Stimulated activated memory B cell treated with anti-CD40 and anti-IgM and Interleukin-4, amounts not matched to agents 10 μg/mL and 1 μg/mL and 100 μg/mL, for 72 hours (primary cell): ENCODE data around the gene PHF21A.
"Not testable (repeated sequence)": the region's sequence is repeated elsewhere in the genome, so short reads cannot be mapped to it uniquely, and the experiment has no call there.

Experiments used
- ATAC-seq: fragments of 150-1000 bp; cut with Tn5 transposase; 2 replicates; pipeline ENCODE4 v1.10.0; 2021
- H3K27ac Mint-ChIP-seq: one replicate; pipeline ENCODE4 v1.8.0; 2022; ENCODE audit warnings: mild to moderate bottlenecking, mixed read lengths
- H3K27me3 Mint-ChIP-seq: one replicate; pipeline ENCODE4 v1.8.0; 2022; ENCODE audit warnings: mixed read lengths
- H3K36me3 Mint-ChIP-seq: one replicate; pipeline ENCODE4 v1.8.0; 2022; ENCODE audit warnings: mixed read lengths
- H3K4me1 Mint-ChIP-seq: one replicate; pipeline ENCODE4 v1.8.0; 2022; ENCODE audit warnings: mixed read lengths
- H3K4me3 Mint-ChIP-seq: one replicate; pipeline ENCODE4 v1.8.0; 2022; ENCODE audit warnings: mild to moderate bottlenecking, moderate library complexity, mixed read lengths
- H3K9me3 Mint-ChIP-seq: one replicate; pipeline ENCODE4 v1.8.0; 2022; ENCODE audit warnings: mixed read lengths

The PHF21A gene

DNA sequence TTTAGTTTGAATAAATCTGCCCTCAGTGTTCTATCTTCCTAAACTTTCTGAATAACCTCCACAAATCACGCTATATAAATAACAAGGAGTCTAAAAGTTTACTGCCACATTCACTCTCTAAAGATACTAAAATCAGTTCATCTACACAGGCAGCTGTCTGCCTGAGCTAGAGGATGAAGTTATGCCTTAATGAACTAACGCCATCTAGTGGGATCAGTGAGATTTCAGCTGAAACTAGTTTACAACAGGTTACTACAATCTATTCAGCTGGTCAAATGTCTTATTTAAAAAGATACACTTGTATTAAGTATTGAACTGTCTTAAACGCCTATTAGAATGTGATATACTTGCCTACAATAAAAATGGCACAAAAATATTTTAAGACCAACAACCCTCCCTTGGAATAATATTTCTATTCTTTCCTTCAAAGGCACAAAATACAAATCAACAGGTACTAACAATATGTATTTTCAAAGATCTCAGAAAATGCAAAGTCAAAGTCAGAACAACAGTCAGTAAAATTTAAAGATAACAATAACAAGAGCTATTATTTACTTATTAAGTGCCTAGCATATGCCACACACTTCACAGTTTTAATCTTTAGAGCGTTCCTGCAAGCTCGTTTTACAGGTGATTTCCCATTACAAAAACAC, 114.7 kb downstream of the PHF21A start:
- H3K4me3 Mint-ChIP-seq: no peak overlapping the region
- H3K36me3 Mint-ChIP-seq: no peaks in the 10 kb centered on the region
- H3K4me1 Mint-ChIP-seq: peaks cover 6% of the 10 kb centered on the region
- no peaks in the 10 kb centered on the region for H3K27me3 Mint-ChIP-seq
- peak; percentile 67 for ATAC-seq
- no peaks in the 10 kb centered on the region for H3K9me3 Mint-ChIP-seq
- H3K27ac Mint-ChIP-seq: no peak overlapping the region

DNA sequence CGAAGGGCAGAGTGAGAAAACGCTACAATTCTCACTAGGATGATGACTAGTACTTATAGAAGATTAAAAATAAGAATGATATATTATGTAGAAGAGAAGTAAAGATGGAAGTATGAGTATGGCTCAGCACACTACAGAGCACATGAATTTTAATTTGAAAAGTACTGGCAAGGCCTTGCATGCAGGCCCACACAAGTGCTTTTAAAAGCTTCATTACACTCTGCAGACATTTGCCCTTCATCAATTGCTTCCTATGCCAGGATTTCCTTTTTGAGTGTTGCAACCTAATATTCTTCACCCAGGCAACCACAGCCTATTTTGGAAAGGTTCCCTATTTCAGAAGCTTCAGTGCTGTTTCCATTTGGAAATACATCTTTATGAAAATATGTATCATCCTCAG, 117.7 kb downstream of the PHF21A start:
- peaks cover 4% of the 10 kb centered on the region for H3K36me3 Mint-ChIP-seq
- H3K9me3 Mint-ChIP-seq: no peaks in the 10 kb centered on the region
- ATAC-seq: no peak
- peaks cover 6% of the 10 kb centered on the region for H3K4me1 Mint-ChIP-seq
- no peak overlapping the region for H3K4me3 Mint-ChIP-seq
- no peaks in the 10 kb centered on the region for H3K27me3 Mint-ChIP-seq
- H3K27ac Mint-ChIP-seq: no peak overlapping the region

DNA sequence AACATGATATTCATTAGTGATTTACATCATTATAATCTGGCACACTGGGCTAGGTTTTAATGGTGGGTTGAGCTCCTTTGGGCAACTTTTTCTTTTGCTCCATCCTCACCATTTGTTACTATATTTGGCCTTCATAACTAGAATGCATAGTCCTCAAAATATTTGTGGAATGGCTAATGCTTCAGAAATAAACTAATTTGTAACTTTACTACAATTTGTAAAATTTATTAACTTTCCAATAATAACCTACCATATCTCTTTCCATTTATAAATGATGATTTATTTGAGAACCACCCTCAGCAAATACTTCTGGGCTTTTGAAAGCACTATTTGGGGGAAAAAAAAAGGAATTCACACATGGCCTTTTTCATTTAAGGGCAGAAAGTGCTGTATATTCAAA, 119.1 kb downstream of the PHF21A start:
- Mint-ChIP-seq H3K9me3 (no peaks in the 10 kb centered on the region), H3K4me3 (no peak overlapping the region), H3K4me1 (peaks cover 6% of the 10 kb centered on the region), H3K36me3 (peaks cover 4% of the 10 kb centered on the region), H3K27ac (no peak overlapping the region), H3K27me3 (no peaks in the 10 kb centered on the region)
- ATAC-seq: no peak

DNA sequence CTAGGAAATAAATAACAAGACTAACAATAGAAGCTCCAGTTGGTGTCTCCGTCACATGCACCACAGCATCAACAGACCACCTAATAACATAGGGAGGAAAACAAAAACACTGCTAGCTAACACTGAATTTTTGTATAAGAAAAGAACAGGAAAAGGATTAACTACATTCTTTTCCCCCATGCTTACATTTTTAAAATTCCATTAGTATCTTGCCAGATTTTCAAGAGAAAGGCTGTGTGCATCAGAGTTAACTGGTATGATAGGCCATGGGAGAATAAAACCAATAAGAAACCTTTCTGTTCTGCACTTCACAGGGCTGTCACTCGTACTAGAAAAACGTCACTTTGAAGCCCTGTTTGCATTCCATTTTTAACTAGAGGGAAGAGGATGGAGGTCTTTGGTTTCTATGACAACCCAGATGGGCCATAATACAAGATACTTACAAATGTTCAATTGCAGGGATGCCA, 119.8 kb downstream of the PHF21A start:
- H3K27me3 Mint-ChIP-seq: no peaks in the 10 kb centered on the region
- H3K4me3 Mint-ChIP-seq: no peak overlapping the region
- no peaks in the 10 kb centered on the region for H3K9me3 Mint-ChIP-seq
- ATAC-seq: no peak
- peaks cover 4% of the 10 kb centered on the region for H3K36me3 Mint-ChIP-seq
- no peak overlapping the region for H3K27ac Mint-ChIP-seq
- H3K4me1 Mint-ChIP-seq: peaks cover 4% of the 10 kb centered on the region

DNA sequence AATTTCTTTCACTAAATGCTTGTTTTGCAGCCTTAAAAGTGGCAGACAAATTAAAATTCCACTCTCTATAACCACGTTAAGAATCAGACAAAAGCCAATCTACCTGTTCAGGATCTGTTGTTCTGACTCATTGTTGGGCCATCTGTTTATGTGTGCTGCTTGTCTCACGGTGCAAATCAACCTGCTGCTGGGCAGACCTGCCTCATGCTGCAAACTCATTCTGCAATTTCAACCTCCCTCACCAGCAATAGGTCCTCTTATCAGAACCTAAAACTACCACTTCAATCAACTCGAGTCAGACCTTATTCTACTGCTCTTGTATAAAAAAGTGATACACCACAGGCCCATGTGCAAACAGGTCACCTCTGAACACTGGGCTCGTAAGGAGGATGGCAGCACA, 123.7 kb downstream of the PHF21A start:
- Mint-ChIP-seq H3K27ac (no peak overlapping the region), H3K27me3 (no peaks in the 10 kb centered on the region), H3K4me1 (no peaks in the 10 kb centered on the region), H3K4me3 (no peak overlapping the region), H3K36me3 (peaks cover 4% of the 10 kb centered on the region), H3K9me3 (no peaks in the 10 kb centered on the region)
- no peak for ATAC-seq

DNA sequence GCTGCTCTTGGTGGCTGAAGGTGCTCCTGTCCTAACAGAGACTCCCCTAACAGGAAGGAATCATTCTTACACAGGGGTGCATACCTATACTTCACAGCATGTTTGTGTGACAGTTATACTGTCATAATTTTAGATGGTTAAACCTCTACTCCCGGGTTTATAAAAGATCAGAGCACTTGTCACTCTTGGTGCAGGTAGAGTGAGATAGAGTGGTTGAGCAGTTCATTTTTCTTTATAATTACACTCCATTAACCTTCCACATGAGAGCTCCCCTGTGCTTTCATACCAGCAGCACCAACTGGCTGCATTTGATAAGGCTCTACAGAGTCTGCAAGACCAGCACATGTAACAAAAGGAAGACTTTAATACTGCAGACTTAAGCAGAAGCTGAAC, 125.9 kb downstream of the PHF21A start:
- Mint-ChIP-seq H3K27ac (no peak overlapping the region), H3K27me3 (no peaks in the 10 kb centered on the region), H3K4me1 (peaks cover 9% of the 10 kb centered on the region), H3K4me3 (no peak overlapping the region), H3K9me3 (no peaks in the 10 kb centered on the region), H3K36me3 (peaks cover 4% of the 10 kb centered on the region)
- ATAC-seq: no peak

DNA sequence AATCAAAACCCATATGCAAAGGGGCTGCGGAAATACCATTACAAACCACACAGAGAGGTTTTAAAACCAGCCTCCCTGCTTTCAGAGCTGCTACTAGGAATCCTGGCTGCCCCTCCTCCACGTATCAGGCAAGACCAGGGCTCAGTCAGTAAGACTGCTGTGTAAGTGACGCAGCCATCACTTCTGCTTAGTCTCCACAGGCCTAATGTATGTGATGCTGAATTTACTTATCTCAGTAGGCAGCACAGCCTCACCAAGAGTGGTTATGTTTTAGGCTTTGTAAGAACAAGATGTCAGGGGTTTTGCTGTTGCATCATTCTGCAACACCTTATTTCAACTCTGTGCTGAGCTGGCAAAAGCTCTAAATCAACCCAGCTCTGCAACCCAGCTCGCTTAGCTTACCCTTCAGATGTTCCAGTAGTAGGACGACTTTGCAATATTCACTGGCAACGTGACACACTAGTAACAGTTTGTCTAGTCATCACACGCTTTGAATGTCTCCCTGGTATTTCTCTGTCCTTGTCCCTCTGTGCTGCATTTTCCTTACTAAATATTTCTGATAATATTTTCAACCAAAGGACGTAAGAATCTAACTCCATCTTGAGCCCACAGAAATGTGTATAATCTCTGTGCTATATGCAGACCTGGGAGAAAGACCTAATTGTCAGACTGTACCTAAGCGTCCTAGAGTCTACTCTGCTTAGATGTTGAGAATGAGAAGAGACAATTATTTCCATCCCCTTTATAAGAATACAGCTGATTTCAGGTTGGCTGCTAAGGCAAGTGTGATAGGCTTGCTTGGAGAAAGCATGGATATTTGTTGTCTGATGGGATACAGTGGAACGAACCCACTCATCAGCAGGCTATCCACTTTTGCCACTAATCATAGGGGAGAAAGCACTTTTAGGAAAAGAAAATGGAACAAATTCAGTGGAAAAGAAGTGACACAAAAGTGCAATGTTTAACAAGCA, 126.6 kb downstream of the PHF21A start:
- Mint-ChIP-seq H3K27ac (no peak overlapping the region), H3K4me3 (no peak overlapping the region), H3K27me3 (no peaks in the 10 kb centered on the region), H3K9me3 (no peaks in the 10 kb centered on the region), H3K4me1 (peaks cover 10% of the 10 kb centered on the region), H3K36me3 (peaks cover 3% of the 10 kb centered on the region)
- ATAC-seq: no peak

DNA sequence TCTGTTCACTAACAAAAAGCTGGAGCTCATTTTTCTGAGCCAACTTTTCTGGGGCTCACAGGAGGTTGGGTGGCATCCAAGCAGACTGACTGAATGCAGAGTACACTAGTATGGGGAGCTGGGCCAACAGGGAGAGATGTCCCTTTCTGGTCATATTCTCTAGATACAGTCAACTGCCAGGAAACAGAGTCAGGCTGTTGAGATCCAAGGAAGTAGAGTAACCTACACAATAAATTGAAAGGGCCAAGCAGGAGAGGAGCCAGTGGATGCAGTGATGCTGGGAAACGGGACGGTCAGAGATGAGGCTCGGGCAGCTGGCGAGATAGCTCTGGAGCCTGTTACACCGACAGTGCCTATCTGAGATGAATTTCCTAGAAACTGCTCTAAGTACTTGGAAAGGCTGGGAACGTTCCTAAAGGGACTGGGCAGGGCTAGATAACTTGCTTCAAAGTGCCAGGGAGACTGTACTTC, 127.7 kb downstream of the PHF21A start:
- ATAC-seq: no peak
- no peaks in the 10 kb centered on the region for H3K9me3 Mint-ChIP-seq
- no peaks in the 10 kb centered on the region for H3K36me3 Mint-ChIP-seq
- no peak overlapping the region for H3K4me3 Mint-ChIP-seq
- H3K27ac Mint-ChIP-seq: no peak overlapping the region
- H3K4me1 Mint-ChIP-seq: peaks cover 10% of the 10 kb centered on the region
- H3K27me3 Mint-ChIP-seq: no peaks in the 10 kb centered on the region

DNA sequence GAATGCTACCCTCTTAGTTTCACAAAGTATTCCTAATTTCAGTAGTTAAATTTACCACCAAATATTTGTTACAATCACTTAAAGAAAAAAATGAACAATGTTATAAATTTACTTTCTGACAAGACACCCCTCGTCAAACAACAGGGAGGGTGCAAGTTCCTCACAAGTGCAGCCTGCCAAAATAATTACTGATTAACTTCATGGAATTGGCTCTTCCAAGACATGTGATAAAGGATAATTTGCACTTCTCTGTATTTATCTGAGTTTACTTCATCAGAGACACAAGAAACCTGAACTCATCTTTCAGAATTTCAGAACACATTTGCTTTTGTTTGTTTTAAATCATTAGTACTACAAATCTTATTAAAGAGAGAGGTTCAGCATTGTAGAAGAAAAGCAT, 132.3 kb downstream of the PHF21A start:
- peaks cover 17% of the 10 kb centered on the region for H3K4me1 Mint-ChIP-seq
- ATAC-seq: no peak
- H3K27me3 Mint-ChIP-seq: no peaks in the 10 kb centered on the region
- no peak overlapping the region for H3K27ac Mint-ChIP-seq
- H3K4me3 Mint-ChIP-seq: no peak overlapping the region
- H3K9me3 Mint-ChIP-seq: no peaks in the 10 kb centered on the region
- peaks cover 10% of the 10 kb centered on the region for H3K36me3 Mint-ChIP-seq

DNA sequence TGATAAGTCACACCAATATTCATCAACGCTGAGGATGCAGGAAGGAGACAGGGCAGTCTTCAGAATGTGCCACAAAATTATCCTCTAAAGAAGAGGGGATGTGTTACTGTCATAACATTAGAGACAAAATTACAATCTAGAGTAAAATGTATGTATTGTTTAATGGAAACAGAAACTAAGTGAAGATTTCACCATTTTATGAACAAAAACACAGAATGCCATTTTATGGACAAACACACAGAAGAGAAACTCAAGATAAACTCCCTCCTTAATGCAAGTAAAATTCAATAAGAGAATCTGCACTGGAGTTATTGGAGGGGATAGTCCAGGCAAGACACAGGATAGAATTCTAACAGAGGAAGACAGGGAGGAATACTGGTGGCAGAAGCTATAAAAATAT, 136.0 kb downstream of the PHF21A start:
- Mint-ChIP-seq H3K9me3 (no peaks in the 10 kb centered on the region), H3K27ac (no peak overlapping the region), H3K27me3 (no peaks in the 10 kb centered on the region), H3K4me3 (no peak overlapping the region), H3K4me1 (peaks cover 17% of the 10 kb centered on the region), H3K36me3 (peaks cover 13% of the 10 kb centered on the region)
- no peak for ATAC-seq

DNA sequence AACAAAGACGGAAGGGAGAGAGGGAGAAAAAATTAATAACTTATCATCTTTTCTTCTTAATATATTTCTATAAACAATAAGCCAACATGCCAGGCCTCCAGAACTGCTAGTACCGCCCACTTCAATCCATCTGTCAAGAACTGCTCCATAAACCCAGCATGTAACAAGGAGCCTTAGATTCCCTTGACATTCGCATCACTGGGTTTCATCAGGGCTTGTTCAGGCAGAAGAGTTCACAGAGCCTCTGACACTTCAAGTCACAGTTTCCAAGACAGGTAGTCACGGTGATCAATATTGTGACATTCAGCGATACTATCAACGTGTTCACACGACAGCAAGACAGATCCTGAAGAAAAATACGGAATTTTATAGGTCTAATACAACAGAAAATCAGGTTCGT, 137.1 kb downstream of the PHF21A start:
- Mint-ChIP-seq H3K4me1 (peaks cover 17% of the 10 kb centered on the region), H3K27me3 (no peaks in the 10 kb centered on the region), H3K4me3 (no peak overlapping the region), H3K36me3 (peaks cover 18% of the 10 kb centered on the region), H3K9me3 (no peaks in the 10 kb centered on the region), H3K27ac (no peak overlapping the region)
- no peak for ATAC-seq

DNA sequence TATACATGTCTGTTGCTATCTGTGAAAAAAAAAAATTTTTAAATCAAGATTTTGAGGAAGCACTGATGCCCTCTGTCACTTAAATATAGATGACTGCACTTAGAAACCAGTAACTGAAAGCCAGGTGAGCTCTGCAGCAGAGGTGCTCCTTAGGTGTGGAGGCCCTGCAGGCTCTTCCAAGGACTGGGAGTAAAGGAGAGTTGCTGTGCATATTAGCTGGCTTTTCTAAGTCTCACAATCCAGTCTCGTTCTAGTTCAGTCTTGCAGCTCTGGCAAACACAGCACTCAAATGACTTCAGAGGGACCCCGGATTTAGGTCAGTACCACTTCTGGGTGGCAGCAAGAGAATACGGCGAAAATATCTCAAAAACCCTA, 137.8 kb downstream of the PHF21A start:
- Mint-ChIP-seq H3K4me3 (no peak overlapping the region), H3K36me3 (peaks cover 25% of the 10 kb centered on the region), H3K9me3 (no peaks in the 10 kb centered on the region), H3K27me3 (no peaks in the 10 kb centered on the region), H3K27ac (no peak overlapping the region), H3K4me1 (peaks cover 17% of the 10 kb centered on the region)
- ATAC-seq: no peak

DNA sequence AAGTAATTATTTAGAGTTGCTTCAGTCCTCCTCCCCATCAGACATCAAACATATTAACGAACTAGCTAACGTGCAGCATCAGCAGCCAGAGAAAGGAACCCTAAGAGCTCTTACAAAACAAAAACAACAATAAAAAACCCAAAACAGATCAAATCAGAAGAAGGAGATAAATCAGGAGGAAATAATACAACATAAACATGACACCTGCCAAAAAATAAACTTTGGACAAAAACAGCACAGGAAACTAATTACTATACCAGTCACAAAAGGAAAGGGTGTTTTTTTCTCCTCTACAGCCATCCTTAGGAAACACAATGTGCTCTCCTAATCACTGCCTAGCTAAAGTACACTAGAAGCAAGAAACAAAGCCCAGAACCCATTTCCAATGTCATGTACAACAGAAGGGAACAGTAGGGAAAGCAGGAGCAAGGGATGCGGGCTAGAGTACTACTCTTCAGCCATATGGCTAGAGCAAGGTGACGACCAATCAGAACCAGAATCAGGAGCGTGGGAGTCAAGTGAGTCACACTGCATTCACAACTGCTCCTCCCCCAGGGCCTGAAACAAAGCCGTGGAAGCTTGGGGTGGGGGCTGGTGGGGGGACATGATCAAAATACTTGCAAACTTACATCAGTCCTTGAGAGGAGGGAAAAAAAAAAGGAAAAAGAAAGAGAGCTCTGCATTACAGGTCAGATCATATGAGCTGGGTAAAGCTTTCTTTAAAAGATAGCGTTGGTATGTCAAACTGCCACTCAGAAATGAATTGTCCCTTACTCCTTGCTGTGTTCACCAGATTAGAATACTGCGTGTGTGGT, 138.4 kb downstream of the PHF21A start:
- Mint-ChIP-seq H3K4me3 (no peak overlapping the region), H3K36me3 (peaks cover 29% of the 10 kb centered on the region), H3K4me1 (peaks cover 17% of the 10 kb centered on the region), H3K27me3 (no peaks in the 10 kb centered on the region), H3K27ac (no peak overlapping the region), H3K9me3 (no peaks in the 10 kb centered on the region)
- no peak for ATAC-seq

DNA sequence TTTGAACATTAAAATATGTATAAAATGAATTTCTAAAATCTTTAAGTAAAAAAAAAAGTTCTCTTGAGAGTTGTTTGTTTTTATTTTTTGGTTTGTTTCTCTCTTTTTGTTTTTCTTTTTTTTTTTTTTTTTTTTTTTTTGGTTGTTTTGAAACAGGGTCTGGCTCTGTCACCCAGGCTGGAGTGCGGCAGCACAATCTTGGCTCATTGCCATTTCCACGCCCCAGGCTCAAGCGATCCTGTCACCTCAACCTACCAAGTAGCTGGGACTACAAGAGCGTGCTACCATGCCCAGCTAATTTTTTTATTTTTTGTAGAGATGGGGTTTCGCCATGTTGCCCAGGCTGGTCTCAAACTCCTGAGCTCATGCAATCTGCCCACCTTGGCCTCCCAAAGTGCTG, 139.4 kb downstream of the PHF21A start:
- not testable (repeated sequence) for ATAC-seq, H3K9me3 Mint-ChIP-seq
- H3K4me1 Mint-ChIP-seq: peaks cover 17% of the 10 kb centered on the region

DNA sequence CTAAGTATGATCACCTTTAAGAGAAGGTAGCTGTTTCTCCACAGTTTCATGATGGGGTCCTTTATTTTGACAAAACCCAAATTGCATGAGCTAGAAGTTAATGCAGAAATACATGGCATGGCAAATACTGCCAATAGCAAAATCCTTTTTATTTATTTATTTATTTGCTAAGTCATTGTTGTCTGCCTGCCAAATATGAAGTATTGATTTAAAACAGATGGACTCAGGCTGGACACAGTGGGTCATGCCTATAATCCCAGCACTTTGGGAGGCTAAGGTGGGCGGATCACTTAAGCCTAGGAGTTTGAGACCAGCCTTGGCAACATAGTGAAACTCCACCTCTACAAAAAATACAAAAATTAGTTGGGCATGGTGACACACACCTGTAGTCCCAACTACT, 146.4 kb downstream of the PHF21A start:
- H3K27ac Mint-ChIP-seq: no peak overlapping the region
- peaks cover 29% of the 10 kb centered on the region for H3K36me3 Mint-ChIP-seq
- H3K4me1 Mint-ChIP-seq: no peaks in the 10 kb centered on the region
- H3K27me3 Mint-ChIP-seq: no peaks in the 10 kb centered on the region
- no peaks in the 10 kb centered on the region for H3K9me3 Mint-ChIP-seq
- no peak for ATAC-seq
- no peak overlapping the region for H3K4me3 Mint-ChIP-seq

More for the DNA sequence above, 139.4 kb downstream of the PHF21A start:
- H3K36me3 Mint-ChIP-seq: peaks cover 34% of the 10 kb centered on the region
- H3K27me3 Mint-ChIP-seq, H3K27ac Mint-ChIP-seq, H3K4me3 Mint-ChIP-seq: not testable (repeated sequence)
